ENCODE data around the gene CHRD. TPM values are rescaled to one million over a fixed set of nuclear protein-coding genes. Genes with fewer than 3 reads are reported as not detected.

Gene CHRD
- total RNA-seq, 4 donors from 2014 or later, result 29.1 to 44.6 (median 34.3) TPM

DNA sequence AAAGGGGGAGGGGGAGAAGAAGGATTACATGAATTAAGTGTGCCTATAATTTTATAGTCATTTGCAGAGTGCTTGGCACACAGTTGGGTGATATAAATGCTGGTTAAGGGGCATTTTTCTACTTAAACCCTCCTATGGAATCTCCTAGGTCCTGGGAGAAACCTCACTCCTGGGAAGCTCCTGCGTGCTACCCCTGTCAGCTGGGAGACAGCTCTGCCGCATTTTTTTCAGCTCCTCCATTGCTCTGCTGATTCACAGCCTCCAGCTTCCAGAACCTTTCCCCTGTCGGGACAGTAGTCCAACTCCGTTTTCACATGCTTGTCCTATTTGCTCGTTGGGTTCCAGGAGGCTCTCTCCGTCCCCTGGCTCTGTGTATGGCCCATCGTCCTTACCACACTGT lies 59.2 kb downstream of the CHRD start:
- TF ChIP-seq, protein P1, sequence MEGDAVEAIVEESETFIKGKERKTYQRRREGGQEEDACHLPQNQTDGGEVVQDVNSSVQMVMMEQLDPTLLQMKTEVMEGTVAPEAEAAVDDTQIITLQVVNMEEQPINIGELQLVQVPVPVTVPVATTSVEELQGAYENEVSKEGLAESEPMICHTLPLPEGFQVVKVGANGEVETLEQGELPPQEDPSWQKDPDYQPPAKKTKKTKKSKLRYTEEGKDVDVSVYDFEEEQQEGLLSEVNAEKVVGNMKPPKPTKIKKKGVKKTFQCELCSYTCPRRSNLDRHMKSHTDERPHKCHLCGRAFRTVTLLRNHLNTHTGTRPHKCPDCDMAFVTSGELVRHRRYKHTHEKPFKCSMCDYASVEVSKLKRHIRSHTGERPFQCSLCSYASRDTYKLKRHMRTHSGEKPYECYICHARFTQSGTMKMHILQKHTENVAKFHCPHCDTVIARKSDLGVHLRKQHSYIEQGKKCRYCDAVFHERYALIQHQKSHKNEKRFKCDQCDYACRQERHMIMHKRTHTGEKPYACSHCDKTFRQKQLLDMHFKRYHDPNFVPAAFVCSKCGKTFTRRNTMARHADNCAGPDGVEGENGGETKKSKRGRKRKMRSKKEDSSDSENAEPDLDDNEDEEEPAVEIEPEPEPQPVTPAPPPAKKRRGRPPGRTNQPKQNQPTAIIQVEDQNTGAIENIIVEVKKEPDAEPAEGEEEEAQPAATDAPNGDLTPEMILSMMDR (IDR thresholded peaks at IDR 0.05), result no peak
- TF ChIP-seq EP300 (IDR thresholded peaks at IDR 0.05) (no peak), POLR2A (IDR thresholded peaks at IDR 0.05) (no peak)
- DNase-seq (ENCODE audit: low spot score in 2 of 2), result no peak
- Histone ChIP-seq H3K27me3 (no peaks in the 10 kb centered on the region), H3K36me3 (no peaks in the 10 kb centered on the region), H3K27ac (no peak overlapping the region), H3K9me3 (peaks cover 0 to 7% (median 0%) of the 10 kb centered on the region in 4 donors), H3K4me1 (peaks cover 0 to 6% (median 0%) of the 10 kb centered on the region in 4 donors), H3K4me3 (no peak overlapping the region)
- WGBS, 2 donors, result 62 to 78% methylated on average over 7 of the region's 7 CpGs

Other genes with a start within 250 kb of the CHRD start
- gene EIF2B5, start 244.7 kb upstream of the CHRD start, total RNA-seq, result 10 to 100 TPM; 28.8 to 51.0 (median 36.5) TPM
- 10 to 100 TPM; 45.2 to 86.5 (median 66.1) TPM for gene DVL3, start 224.7 kb upstream of the CHRD start, total RNA-seq
- 100 to 1,000 TPM; 182 to 212 (median 199) TPM for gene AP2M1, start 205.2 kb upstream of the CHRD start, total RNA-seq
- gene ABCF3, start 193.9 kb upstream of the CHRD start, total RNA-seq, result 10 to 100 TPM; 51.6 to 96.9 (median 64.0) TPM
- gene VWA5B2, start 150.5 kb upstream of the CHRD start, total RNA-seq, result 1 to 10 TPM in 1 of 4 donors, under 1 TPM in 2, not detected in 1; 0.21 to 1.8 (median 0.22) TPM
- 10 to 100 TPM; 38.9 to 79.5 (median 58.7) TPM for gene ALG3, start 131.1 kb upstream of the CHRD start, total RNA-seq
- 1 to 10 TPM in 3 of 4 donors, under 1 TPM in 1; 0.98 to 4.8 (median 2.5) TPM for gene EEF1AKMT4, start 130.4 kb upstream of the CHRD start, total RNA-seq
- gene CAMK2N2, start 118.5 kb upstream of the CHRD start, total RNA-seq, result not detected
- not detected for gene ECE2, start 104.0 kb upstream of the CHRD start, total RNA-seq
- gene PSMD2, start 80.8 kb upstream of the CHRD start, total RNA-seq, result 100 to 1,000 TPM; 122 to 226 (median 152) TPM
- 100 to 1,000 TPM; 173 to 248 (median 192) TPM for gene EIF4G1, start 65.4 kb upstream of the CHRD start, total RNA-seq
- gene FAM131A, start 42.5 kb upstream of the CHRD start, total RNA-seq, result 10 to 100 TPM; 35.0 to 45.3 (median 39.6) TPM
- gene CLCN2, start 18.4 kb upstream of the CHRD start, total RNA-seq, result 10 to 100 TPM; 51.3 to 86.3 (median 54.9) TPM
- gene POLR2H, start 18.3 kb upstream of the CHRD start, total RNA-seq, result 100 to 1,000 TPM in 1 of 4 donors, 10 to 100 TPM in 3; 65.1 to 181 (median 95.3) TPM
- under 1 TPM in 3 of 4 donors, not detected in 1; 0.20 to 0.84 (median 0.44) TPM for gene THPO, start 1.8 kb upstream of the CHRD start, total RNA-seq
- gene EPHB3, start 181.7 kb downstream of the CHRD start, total RNA-seq, result 10 to 100 TPM in 1 of 4 donors, 1 to 10 TPM in 3; 4.8 to 13.8 (median 5.9) TPM

All from tibial nerve (tissue), 4 donors.